PFSK-1 (cell line): ENCODE measurements around the gene SMIM27.

Experiments used
- FOXP2 ChIP-seq: optimal IDR thresholded peaks from 2 replicates; pipeline ENCODE3; 2011; ENCODE audit warnings: borderline replicate concordance, control low read depth, inconsistent platforms; ENCODE audit not compliant: insufficient read depth; ENCODE audit errors: extremely low read length, extremely low read depth
- POLR2AphosphoS5 ChIP-seq: IDR thresholded peaks from 2 replicates; pipeline ENCODE4 v1.6.1; 2012; ENCODE audit warnings: low read depth, mild to moderate bottlenecking, control low read depth, low read length, moderate library complexity
- SIN3A ChIP-seq: IDR thresholded peaks from 2 replicates; pipeline ENCODE4 v1.6.1; 2012; ENCODE audit warnings: mild to moderate bottlenecking, low read length, moderate library complexity, borderline replicate concordance; ENCODE audit not compliant: insufficient read depth

GRCh38 chr9:32516241-32516640 is 35.9 kb upstream of the SMIM27 start:
- TF ChIP-seq POLR2AphosphoS5 (no peak), FOXP2 (no peak), SIN3A (no peak)
